ENCODE measurements around the gene PHF2. TPM values are rescaled to one million over a fixed set of nuclear protein-coding genes. Genes with fewer than 3 reads are reported as not detected.

Gene PHF2
- total and polyA plus RNA-seq, 2 of the 8 experiments (the other 6 are each of a cell fraction or from before 2014, with no cell fraction given): 3.4 to 9.4 TPM

DNA sequence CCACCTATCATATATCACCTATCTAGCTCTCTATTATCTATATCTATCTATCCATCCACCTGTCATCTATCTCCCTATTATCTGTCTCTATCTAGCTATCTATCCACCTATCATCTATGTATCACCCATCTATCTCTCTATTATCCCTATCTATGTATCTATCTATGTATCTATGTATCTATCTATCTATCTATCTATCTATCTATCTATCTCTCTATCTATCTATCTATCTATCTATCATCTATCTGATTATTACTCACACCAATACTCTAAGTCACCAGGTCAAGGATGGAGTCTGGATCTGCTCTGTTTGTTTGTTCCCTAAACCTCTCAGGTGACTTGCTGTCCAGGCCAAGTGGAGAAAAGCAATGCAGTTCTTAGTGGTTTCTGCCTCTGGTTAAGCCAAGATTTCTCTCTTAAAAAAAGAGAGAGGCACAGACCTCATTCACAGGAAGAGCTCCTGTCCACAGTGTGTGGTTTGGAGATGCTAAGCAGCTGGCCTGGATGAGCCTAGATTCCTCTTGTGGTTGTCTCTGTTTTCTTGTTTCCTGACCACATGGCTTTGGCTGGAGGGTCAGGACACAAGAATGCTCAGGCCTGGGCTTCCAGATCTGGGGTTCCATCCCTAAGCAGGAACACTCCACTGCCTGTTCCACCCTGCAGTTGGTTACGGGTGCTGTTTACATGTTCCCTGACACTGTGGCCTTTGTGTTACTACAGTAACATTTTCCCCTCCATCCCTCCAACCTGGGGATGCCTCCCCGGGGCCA lies 133.4 kb downstream of the PHF2 start:
- no peak for TF ChIP-seq POU5F1 (IDR thresholded peaks at IDR 0.05; ENCODE audit: low read depth, low read length)
- WGBS, 2 experiments (ENCODE audit: extremely low coverage in 1 of 2, insufficient coverage in 1 of 2, insufficient read length in 1 of 2, insufficient replicate concordance in 2 of 2, low coverage in 1 of 2, low lambda C conversion rate in 2 of 2, missing lambda C conversion rate in 1 of 2): 93% methylated on average over 2 of the region's 2 CpGs; no CpG with 5 or more reads in 1 of the 2 experiments
- Histone ChIP-seq H4K91ac (replicated peaks; ENCODE audit: insufficient read length, low read length) (no peak overlapping the region), H3K9ac (replicated peaks in 1 of 4; ENCODE audit: extremely low read depth in 1 of 4, low read depth in 3 of 4, low read length in 3 of 4) (no peak overlapping the region), H3K23me2 (ENCODE audit: low read depth, low read length) (no peaks in the 10 kb centered on the region; the same call in 1 of the 2 replicates), H2BK15ac (ENCODE audit: low read length) (no peak overlapping the region), H3K79me2 (ENCODE audit: control insufficient read depth in 1 of 2, insufficient read depth in 2 of 2, low read length in 2 of 2) (no peaks in the 10 kb centered on the region), H3K18ac (ENCODE audit: extremely low read depth, low read length) (no peak overlapping the region), H2BK20ac (ENCODE audit: low read length) (no peak overlapping the region), H3K23ac (ENCODE audit: insufficient read length) (no peak overlapping the region), H3K14ac (ENCODE audit: insufficient read length) (no peak overlapping the region), H2BK12ac (ENCODE audit: low read depth, low read length) (no peak overlapping the region), H2AFZ (ENCODE audit: low read length) (no peak overlapping the region), H2BK5ac (ENCODE audit: low read depth, low read length) (no peak overlapping the region), H2AK5ac (ENCODE audit: low read depth, low read length) (no peak overlapping the region), H3K4me1 (replicated peaks in 1 of 4; ENCODE audit: control insufficient read depth in 3 of 4, insufficient read depth in 4 of 4, low read length in 3 of 4) (no peaks in the 10 kb centered on the region), H2BK120ac (replicated peaks; ENCODE audit: low read depth, low read length) (no peak overlapping the region), H3K4me2 (ENCODE audit: insufficient read depth in 1 of 2, low read depth in 2 of 2, low read length in 2 of 2) (no peak overlapping the region), H4K8ac (ENCODE audit: extremely low read depth, insufficient read depth, low read length) (no peak overlapping the region), H3K4me3 (ENCODE audit: extremely low read depth in 1 of 4, insufficient read depth in 2 of 4, low read depth in 3 of 4, low read length in 4 of 4) (no peak overlapping the region), H4K5ac (ENCODE audit: insufficient read length, low read depth, low read length) (no peak overlapping the region), H3K36me3 (ENCODE audit: control insufficient read depth in 2 of 4, insufficient read depth in 4 of 4, low read length in 3 of 4) (no peaks in the 10 kb centered on the region), H3K79me1 (ENCODE audit: low read depth, low read length) (no peaks in the 10 kb centered on the region), H3K56ac (replicated peaks; ENCODE audit: insufficient read length, low read depth, low read length) (no peak overlapping the region), H3K27me3 (replicated peaks in 1 of 4; ENCODE audit: control insufficient read depth in 3 of 4, extremely low read depth in 1 of 4, insufficient read depth in 3 of 4, low read length in 3 of 4) (no peaks in the 10 kb centered on the region), H3K27ac (ENCODE audit: low read depth, low read length) (no peak overlapping the region), H3K4ac (replicated peaks; ENCODE audit: insufficient read length, low read depth, low read length) (no peak overlapping the region), H3K9me3 (ENCODE audit: insufficient read depth in 2 of 2, low read depth in 1 of 2, low read length in 1 of 2) (no peaks in the 10 kb centered on the region), H4K20me1 (replicated peaks in 1 of 2; ENCODE audit: control insufficient read depth in 1 of 2, insufficient read depth in 2 of 2, low read length in 2 of 2) (peaks cover 0 to 2% of the 10 kb centered on the region in 2 experiments)
- no peak for FAIRE-seq
- DNase-seq (ENCODE audit: low read depth in 1 of 2, low spot score in 2 of 2): no peak
- POLR2A ChIA-PET (ENCODE audit: partially characterized antibody): no interaction called here
- CTCF ChIA-PET (ENCODE audit: partially characterized antibody): interaction anchor here (0.8 to 2.0 kb wide), 4 partner anchors 10 to 283 kb away, joined by 3 to 5 read pairs (median 4); no protein-coding TSS in a partner anchor

All from H1 (cell line).